Measurements from ENCODE around the gene DHFR2. TPM values are rescaled to one million over a fixed set of nuclear protein-coding genes. Genes with fewer than 3 reads are reported as not detected.

Gene DHFR2
- total and polyA plus RNA-seq, 2 of the 4 experiments (the other 2 are of a cell fraction) = 1.1 to 2.3 TPM

- dilution Hi-C loops (cut with HindIII; ENCODE audit: low sequenced_read_pairs, unreplicated experiment) = no loop called here
Measured at GRCh38 chr3:94019659-94020058, 43.1 kb downstream of the DHFR2 start.

More at GRCh38 chr3:94019659-94020058, 43.1 kb downstream of the DHFR2 start:
- no peaks in the 10 kb centered on the region for H4K20me1 ChIP-seq (ENCODE audit: insufficient read depth, low read length)
- H2BK120ac ChIP-seq (ENCODE audit: low read depth, low read length) = no peak overlapping the region
- H4K8ac ChIP-seq (ENCODE audit: low read depth in 2 of 2, low read length in 2 of 2) = no peak overlapping the region
- no peak overlapping the region for H3K9ac ChIP-seq (ENCODE audit: low read depth, low read length)
- DNase-seq (no peak), ATAC-seq (ENCODE audit: low read depth) (no peak)
- H3K18ac ChIP-seq (ENCODE audit: low read depth, low read length) = no peak overlapping the region
- H2AFZ ChIP-seq (replicated peaks; ENCODE audit: low read length, poor library complexity) = no peak overlapping the region
- no peak overlapping the region for H3K27ac ChIP-seq (ENCODE audit: insufficient read depth, low read length)
- H2BK5ac ChIP-seq (ENCODE audit: low read depth, low read length, poor library complexity, severe bottlenecking) = no peak overlapping the region
- BruUV-seq (replicated peaks) = no TSS peak
- H3K4ac ChIP-seq (ENCODE audit: low read depth, low read length) = no peak overlapping the region
- no peak overlapping the region for H3K23ac ChIP-seq (ENCODE audit: low read depth, low read length)
- no CpG with 5 or more reads among the region's 2 CpGs for WGBS, 2 experiments (ENCODE audit: extremely low coverage in 2 of 2, insufficient read length in 1 of 2)
- H3K27me3 ChIP-seq (ENCODE audit: control insufficient read depth, insufficient read depth, low read length) = no peaks in the 10 kb centered on the region
- no peaks in the 10 kb centered on the region for H3K79me1 ChIP-seq (ENCODE audit: low read depth in 1 of 2, low read length in 2 of 2)
- intact Hi-C loops (cut with micrococcal nuclease) (no loop called here), in situ Hi-C loops (cut with MboI; ENCODE audit: low sequenced_read_pairs) (no loop called here)
- H4K91ac ChIP-seq (ENCODE audit: insufficient read depth, low read depth, low read length) = no peak overlapping the region
- CTCF ChIA-PET = no interaction called here
- H3K4me1 ChIP-seq (ENCODE audit: control insufficient read depth, insufficient read depth, low read length) = no peaks in the 10 kb centered on the region
- no peak overlapping the region for H2AK9ac ChIP-seq (replicated peaks; ENCODE audit: low read depth, low read length, poor library complexity)
- no peak overlapping the region for H3K56ac ChIP-seq (ENCODE audit: extremely low read depth, insufficient read depth, low read length)
- H3K9me1 ChIP-seq (ENCODE audit: insufficient read depth, low read length) = no peaks in the 10 kb centered on the region
- no peaks in the 10 kb centered on the region for H3K36me3 ChIP-seq (ENCODE audit: control insufficient read depth, insufficient read depth, low read length)
- H2BK20ac ChIP-seq (ENCODE audit: low read depth, low read length) = no peak overlapping the region
- H2AK5ac ChIP-seq (ENCODE audit: low read depth, low read length) = no peak overlapping the region
- H3K4me2 ChIP-seq (ENCODE audit: low read depth, low read length) = no peak overlapping the region
- H3K9me3 ChIP-seq (ENCODE audit: control insufficient read depth, insufficient read depth, low read length) = no peaks in the 10 kb centered on the region
- H2BK15ac ChIP-seq (ENCODE audit: low read depth, low read length) = no peak overlapping the region
- POLR2A ChIA-PET (ENCODE audit: unreplicated experiment) = no interaction called here
- TF ChIP-seq RCOR1 (IDR thresholded peaks at IDR 0.05; ENCODE audit: insufficient replicate concordance, low read length) (no peak), RFX5 (IDR thresholded peaks at IDR 0.05; ENCODE audit: low read depth, low read length) (no peak), POLR2A (IDR thresholded peaks at IDR 0.05; ENCODE audit: low read depth, low read length) (no peak), CTCF (conservative IDR thresholded peaks at IDR 0.05; ENCODE audit: low read depth, low read length) (no peak), NFE2L2 (IDR thresholded peaks at IDR 0.05; ENCODE audit: low read depth, low read length) (no peak), SMC3 (IDR thresholded peaks at IDR 0.05; ENCODE audit: low read depth, low read length) (no peak), MAFK (IDR thresholded peaks at IDR 0.05; ENCODE audit: low read depth, low read length) (no peak), CEBPB (IDR thresholded peaks at IDR 0.05; ENCODE audit: low read depth, low read length) (no peak), RAD21 (IDR thresholded peaks at IDR 0.05; ENCODE audit: low read length) (no peak)
- TF ChIP-seq, protein P1, sequence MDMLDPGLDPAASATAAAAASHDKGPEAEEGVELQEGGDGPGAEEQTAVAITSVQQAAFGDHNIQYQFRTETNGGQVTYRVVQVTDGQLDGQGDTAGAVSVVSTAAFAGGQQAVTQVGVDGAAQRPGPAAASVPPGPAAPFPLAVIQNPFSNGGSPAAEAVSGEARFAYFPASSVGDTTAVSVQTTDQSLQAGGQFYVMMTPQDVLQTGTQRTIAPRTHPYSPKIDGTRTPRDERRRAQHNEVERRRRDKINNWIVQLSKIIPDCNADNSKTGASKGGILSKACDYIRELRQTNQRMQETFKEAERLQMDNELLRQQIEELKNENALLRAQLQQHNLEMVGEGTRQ (IDR thresholded peaks at IDR 0.05; ENCODE audit: low read depth, low read length) = no peak
- no peak overlapping the region for H3K4me3 ChIP-seq (ENCODE audit: insufficient read depth, low read depth, low read length)
- no peak overlapping the region for H3K14ac ChIP-seq (replicated peaks; ENCODE audit: low read depth, low read length)
- no peak overlapping the region for H4K5ac ChIP-seq (ENCODE audit: low read depth, low read length)

Measured in IMR-90 (cell line).